ENCODE results near the gene MAP2K2.

DNA sequence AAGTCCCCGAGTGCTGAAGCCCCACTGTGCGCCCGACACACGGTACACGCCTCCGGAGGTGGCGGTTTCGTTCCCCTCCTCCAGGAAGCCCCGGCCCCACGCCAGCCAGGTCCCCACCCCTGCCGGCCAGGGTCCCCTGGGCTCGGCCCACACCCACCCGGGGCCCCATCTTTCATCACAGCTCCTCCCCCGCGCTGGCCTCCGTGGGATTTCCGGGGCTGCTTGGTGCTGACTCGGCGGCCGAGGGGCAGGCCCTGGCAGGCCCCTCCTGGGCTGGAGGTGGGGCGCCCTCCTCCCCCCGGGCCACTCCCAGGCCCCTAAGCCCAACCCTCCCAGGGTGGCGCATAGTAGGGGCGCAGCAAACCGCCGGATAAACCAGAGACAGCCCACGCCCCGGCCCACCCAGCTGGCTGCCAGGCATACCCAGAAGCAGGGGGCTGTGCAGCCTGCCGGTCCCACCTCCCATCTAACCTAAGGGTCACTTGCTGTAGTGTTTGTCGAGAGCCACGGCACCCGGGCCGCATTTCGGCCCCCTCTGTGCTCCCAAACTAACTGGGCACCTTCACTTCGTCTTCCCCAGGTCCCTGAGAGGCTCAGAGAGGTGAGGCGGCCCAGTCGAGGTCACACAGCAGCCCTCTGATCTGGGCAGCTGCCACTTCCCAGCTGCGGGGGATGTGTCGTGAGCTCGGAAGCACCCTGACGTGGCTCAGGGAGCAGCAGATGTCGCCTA lies 63.9 kb downstream of the MAP2K2 start:
- peak; percentile 40 for TF ChIP-seq POLR2A (IDR thresholded peaks at IDR 0.05)
- no peak for TF ChIP-seq CTCF (IDR thresholded peaks at IDR 0.05)
- peak in 2 of 3 donors; percentile 22 to 52 for TF ChIP-seq POLR2AphosphoS5 (IDR thresholded peaks at IDR 0.05)
- peak; percentile 81 for TF ChIP-seq EP300 (IDR thresholded peaks at IDR 0.05; ENCODE audit: low read depth)
